ENCODE data around the gene SEC63.
"Not testable (repeated sequence)": the region's sequence is repeated elsewhere in the genome, so short reads cannot be mapped to it uniquely, and the experiment has no call there.

The SEC63 gene

GRCh38 chr6:107972413-107973096 lies 14.5 kb upstream of the SEC63 start:
- no peak for DNase-seq (ENCODE audit: low spot score)

DNA sequence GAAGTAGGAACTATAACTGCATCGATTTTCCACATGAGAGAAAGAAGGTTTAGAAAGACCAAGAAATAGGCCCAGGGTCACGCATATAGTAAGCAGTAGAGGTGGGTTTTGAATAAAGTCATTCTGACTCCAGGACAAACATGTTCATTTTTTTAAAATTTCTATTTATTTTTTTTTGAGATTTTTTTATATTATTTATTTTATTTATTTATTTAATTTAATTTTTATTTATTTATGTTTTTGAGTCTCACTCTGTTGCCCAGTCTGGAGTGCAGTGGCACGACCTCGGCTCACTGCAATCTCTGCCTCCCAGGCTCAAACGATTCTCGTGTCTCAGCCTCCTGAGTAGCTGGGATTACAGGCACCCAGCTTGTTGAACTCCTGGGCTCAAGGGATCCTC lies 13.2 kb upstream of the SEC63 start:
- no peak for DNase-seq (ENCODE audit: low spot score)

- DNase-seq (ENCODE audit: low spot score): no peak
These were observed 12.2 kb upstream of the SEC63 start for GRCh38 chr6:107970255-107970654.

- DNase-seq (ENCODE audit: low spot score): no peak
These were observed 10.1 kb upstream of the SEC63 start for GRCh38 chr6:107968081-107968480.

GRCh38 chr6:107965746-107966145 lies 7.7 kb upstream of the SEC63 start:
- DNase-seq (ENCODE audit: low spot score): no peak

DNA sequence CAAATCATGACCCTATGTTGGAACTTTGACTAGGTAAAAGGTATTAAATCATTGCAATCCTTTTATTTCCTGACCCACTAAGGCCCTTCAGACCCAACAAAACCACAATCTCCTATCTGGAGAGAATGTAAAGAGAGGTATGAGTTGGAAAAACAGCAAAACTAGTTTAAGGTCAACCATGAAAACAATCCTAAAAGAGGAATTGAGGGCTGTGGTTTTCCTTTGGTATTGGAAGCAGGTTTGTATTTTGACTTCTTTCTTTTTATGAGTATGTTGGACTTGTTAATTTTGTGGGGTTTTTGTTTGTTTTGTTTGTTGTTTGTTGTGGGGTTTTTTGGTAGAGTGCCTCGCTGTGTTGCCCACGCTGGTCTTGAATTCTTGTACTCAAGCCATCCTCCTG lies 4.7 kb upstream of the SEC63 start:
- no peak for DNase-seq (ENCODE audit: low spot score)

GRCh38 chr6:107959392-107959791 lies 1.4 kb upstream of the SEC63 start:
- peak; percentile 11 for DNase-seq (ENCODE audit: low spot score)

GRCh38 chr6:107958689-107959362 lies 818 bp upstream of the SEC63 start:
- DNase-seq (ENCODE audit: low spot score): not testable (repeated sequence)

- peak; percentile 45 for DNase-seq (ENCODE audit: low spot score)
These were observed 600 bp downstream of the SEC63 start for GRCh38 chr6:107957308-107957908.

GRCh38 chr6:107956586-107957307 lies 1.3 kb downstream of the SEC63 start:
- peak; percentile 14 for DNase-seq (ENCODE audit: low spot score)

- DNase-seq (ENCODE audit: low spot score): no peak
These were observed 1.8 kb downstream of the SEC63 start for GRCh38 chr6:107956181-107956580.

DNA sequence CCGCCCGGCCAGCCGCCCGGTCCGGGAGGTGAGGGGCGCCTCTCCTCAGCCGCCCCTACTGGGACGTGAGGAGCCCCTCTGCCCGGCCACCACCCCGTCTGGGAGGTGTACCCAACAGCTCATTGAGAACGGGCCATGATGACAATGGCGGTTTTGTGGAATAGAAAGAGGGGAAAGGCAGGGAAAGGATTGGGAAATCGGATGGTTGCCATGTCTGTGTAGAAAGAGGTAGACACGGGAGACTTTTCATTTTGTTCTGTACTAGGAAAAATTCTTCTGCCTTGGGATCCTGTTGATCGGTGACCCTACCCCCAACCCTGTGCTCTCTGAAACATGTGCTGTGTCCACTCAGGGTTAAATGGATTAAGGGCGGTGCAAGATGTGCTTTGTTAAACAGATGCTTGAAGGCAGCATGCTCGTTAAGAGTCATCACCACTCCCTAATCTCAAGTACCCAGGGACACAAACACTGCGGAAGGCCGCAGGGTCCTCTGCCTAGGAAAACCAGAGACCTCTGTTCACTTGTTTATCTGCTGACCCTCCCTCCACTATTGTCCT lies 4.1 kb downstream of the SEC63 start:
- DNase-seq (ENCODE audit: low spot score): not testable (repeated sequence)

DNA sequence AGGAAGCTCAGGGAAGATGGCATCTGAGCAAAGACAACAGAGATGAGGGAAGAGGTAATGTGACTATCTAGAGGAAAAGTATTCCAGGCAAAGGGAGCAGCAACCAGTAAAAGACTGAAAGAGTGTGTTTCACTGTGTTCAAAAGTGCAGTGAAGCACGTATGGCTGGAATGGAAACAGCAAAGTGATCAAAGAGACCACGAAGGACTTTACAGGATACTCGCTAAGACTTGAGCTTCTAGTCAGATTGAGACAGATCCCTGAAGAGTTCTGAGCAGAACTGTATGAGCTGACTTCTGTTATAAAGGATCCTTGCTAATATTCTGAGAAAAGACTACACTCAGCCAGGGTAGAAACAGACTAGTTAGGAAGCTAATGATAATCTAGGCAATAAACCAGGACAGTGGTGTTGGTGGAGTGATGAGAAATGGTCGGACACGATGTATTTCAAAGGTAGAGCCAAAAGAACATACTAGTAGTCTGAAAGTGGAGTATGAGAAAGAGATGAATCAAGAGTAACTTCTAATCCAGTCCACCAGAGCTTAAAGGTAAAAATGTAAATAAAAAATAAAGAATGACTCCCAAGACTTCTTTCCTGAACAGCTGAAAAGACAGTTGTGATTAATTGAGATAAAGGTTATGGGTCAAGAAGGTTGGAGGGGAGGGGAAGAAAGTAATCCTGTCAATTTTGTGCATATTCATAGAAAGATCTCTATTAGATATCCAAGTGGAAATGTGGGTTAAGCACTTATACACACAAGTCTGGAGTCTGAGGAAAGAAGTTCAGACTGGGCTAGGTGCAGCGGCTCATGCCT lies 14.2 kb downstream of the SEC63 start:
- no peak for DNase-seq (ENCODE audit: low spot score)

DNA sequence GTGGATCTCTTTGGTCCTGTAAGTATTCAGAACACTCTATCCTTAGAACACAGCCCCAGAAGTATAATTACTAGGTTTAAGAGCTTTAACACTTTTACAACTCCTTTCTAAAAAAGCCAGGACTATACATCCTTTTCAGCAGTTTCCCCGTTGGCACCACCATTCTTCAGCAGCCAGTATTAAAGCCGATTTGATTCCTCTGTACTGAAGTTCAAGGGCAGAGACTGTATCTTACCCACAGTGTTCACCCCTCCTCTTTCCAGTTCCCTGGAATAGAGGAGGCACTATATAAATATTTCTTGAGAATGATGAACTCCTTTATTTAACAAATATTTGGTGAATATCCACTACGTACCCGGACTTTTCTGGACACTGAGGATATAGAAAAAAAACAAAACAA lies 15.9 kb downstream of the SEC63 start:
- no peak for DNase-seq (ENCODE audit: low spot score)

GRCh38 chr6:107941627-107942026 lies 16.4 kb downstream of the SEC63 start:
- DNase-seq (ENCODE audit: low spot score): no peak

- DNase-seq (ENCODE audit: low spot score): no peak
These were observed 16.8 kb downstream of the SEC63 start for GRCh38 chr6:107941199-107941598.

GRCh38 chr6:107936910-107937292 lies 21.1 kb downstream of the SEC63 start:
- not testable (repeated sequence) for DNase-seq (ENCODE audit: low spot score)

DNA sequence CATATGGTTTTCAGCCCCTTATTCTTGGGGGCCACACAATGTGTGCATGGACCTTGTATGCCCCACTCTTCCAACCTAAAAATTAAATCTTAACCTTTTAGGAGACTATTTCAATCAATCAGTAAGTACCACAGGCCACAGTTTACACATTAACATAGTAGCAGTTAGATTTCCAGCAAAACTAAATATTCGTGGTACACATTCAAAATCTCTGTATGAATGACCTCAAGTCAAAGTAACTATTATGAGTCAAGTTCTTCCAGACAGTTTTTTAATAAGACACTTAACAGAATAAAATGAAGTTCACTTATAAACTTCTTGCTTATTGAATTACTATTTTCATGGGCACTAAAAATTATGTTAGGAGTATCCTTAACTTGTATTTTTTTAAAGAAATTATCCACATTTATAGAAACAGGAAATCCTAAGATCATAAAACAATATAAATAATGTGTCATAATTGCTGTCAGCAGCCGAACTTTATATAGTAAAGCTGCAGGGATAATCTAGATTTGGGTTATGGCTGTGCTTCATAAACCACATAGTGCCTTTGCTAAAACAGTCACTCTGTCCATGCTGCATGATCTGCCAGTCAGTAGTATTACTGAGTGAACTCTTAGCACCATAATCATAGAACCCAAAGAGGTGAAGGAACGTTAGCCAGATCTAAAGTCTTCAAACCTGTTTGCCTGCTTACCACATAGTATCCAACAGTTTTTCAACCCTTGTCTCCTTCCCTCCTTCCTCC lies 21.7 kb downstream of the SEC63 start:
- no peak for DNase-seq (ENCODE audit: low spot score)

GRCh38 chr6:107934229-107934628 lies 23.8 kb downstream of the SEC63 start:
- DNase-seq (ENCODE audit: low spot score): not testable (repeated sequence)

GRCh38 chr6:107932580-107932979 lies 25.4 kb downstream of the SEC63 start:
- no peak for DNase-seq (ENCODE audit: low spot score)

- DNase-seq (ENCODE audit: low spot score): no peak
These were observed 26.1 kb downstream of the SEC63 start for GRCh38 chr6:107931894-107932293.

Data from globus pallidus (tissue), 1 donor.